Renal cortical epithelial cell (primary cell): ENCODE data around the gene SLAMF8. TPM values are rescaled to one million over a fixed set of nuclear protein-coding genes. Genes with fewer than 3 reads are reported as not detected.
A peak's percentile ranks its signal among the peaks of the same experiment; 100 is the strongest.

Source experiments
- DNase-seq: peaks from one replicate; pipeline ENCODE4 v3.0.0-alpha.2; 2011; ENCODE audit warnings: low read depth
- total RNA-seq: library from RNA; depleted of rRNA; stranded (reverse); fragments of >200 nt; gene quantifications from 2 replicates; pipeline ENCODE4 v1.2.3, GENCODE V29; 2014

SLAMF8 gene
- total RNA-seq = 0.30 and 2.6 TPM in 2 replicates

DNA sequence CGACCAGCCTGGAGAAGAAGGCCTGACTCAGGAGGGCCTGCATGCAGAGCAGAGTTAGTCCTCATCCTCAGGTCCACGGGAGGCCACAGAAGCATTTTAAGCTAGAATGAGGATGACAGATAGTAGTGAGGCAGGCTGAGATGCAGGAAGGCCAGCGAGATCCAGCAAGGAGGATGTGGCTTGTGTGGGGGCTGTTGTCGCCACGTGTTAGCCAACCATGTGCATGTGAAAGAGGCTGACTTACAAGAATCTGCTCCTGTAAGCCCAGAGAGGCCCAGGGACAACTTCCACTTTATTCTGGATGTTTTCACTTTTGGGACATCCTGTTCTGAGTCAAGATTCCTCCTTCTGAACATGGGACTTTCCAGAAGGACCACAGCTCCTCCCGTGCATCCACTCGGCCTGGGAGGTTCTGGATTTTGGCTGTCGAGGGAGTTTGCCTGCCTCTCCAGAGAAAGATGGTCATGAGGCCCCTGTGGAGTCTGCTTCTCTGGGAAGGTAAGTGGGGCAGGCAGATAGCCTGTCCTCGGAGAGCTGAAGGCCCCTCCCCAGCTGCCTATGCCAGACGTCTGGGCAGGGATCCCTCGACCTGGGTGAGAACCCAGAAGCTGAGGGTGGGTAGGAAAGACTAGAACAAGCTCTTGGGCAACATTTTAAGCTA lies at the start of gene SLAMF8:
TSS of gene SLAMF8 (plus strand) at position 433 of the 661 bp plus-strand sequence. CDS start at position 459, 26 bp downstream.
- no peak for DNase-seq

DNA sequence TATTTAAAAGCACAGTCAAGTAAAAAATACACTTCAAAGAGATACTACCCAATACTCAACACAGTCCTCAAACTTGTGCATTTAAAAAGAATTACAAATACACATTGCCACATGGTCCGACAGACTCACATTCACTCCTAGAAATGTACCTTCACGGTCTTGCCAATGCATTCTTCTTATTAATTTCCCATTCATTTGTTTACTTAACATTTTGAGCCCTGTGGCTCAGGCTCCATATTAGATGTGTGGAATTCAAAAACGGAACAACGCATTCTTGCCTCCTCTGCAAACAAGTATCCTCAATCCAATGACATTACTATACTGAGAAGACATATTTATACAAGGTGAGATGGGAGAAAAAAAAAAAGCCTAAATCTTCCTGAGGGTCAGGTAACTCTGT lies 48.4 kb upstream of the SLAMF8 start:
- no peak for DNase-seq

DNA sequence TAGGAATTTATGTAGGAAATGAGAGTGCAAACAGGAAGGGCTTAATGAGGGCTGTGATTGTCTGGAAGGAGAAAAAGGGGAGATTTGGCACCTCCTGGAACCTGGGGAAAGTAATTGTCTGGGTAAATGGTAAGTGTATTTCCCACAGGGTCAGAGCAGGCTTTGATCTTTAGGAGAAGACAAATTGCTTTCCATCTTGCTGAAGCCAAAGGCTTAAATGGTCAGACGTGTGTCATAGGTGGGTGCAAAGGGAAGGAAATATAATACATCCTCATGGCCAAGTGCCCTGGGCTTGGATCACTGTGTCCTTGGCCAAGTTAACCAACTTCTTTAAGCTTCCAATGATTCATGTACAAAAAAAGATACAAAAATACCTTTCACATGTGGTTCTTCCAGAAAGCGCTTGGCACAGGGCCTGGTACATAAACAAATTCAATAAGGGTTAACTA lies 47.2 kb upstream of the SLAMF8 start:
- DNase-seq = peak; percentile 45

DNA sequence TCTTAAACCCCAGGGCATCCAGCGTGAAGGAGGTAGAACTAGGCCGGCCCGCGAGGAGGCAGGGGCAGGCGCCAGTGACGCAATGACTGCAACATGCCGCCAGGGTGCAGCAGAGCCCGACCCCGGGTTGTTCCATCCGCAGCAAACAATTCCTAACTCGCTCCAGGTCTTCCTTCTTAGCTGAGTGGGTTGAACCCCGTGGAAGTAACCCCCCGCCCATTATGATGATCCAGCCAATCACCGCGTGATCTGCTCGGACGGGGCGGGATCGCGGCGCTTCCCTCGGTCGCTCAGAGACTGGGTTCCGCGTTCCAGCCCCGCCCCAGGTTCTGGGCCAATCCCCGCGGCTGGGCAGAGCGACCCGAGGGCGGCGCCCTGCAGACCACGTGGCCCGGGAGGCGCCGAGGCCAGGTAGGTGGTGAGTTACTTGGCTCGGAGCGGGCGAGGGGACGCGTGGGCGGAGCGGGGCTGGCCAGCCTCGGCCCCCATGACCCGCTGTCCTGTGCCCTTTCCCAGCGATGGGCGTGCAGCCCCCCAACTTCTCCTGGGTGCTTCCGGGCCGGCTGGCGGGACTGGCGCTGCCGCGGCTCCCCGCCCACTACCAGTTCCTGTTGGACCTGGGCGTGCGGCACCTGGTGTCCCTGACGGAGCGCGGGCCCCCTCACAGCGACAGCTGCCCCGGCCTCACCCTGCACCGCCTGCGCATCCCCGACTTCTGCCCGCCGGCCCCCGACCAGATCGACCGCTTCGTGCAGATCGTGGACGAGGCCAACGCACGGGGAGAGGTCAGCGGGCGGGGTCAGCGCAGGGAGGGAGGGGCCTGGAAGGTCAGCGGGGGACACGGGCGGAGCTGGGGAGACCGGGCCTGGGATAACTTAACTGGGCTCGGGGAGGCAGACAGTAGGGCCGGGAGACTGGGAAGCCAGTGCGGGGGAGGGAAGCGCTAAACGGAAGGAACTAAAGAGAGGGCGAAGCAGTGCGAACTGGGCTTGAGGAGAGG lies 45.8 kb upstream of the SLAMF8 start, which contains the start of gene DUSP23:
TSS of gene DUSP23 (plus strand) at position 380 of the 1,000 bp plus-strand sequence. CDS start at position 519, 139 bp downstream.
- peak; percentile 96 for DNase-seq

DNA sequence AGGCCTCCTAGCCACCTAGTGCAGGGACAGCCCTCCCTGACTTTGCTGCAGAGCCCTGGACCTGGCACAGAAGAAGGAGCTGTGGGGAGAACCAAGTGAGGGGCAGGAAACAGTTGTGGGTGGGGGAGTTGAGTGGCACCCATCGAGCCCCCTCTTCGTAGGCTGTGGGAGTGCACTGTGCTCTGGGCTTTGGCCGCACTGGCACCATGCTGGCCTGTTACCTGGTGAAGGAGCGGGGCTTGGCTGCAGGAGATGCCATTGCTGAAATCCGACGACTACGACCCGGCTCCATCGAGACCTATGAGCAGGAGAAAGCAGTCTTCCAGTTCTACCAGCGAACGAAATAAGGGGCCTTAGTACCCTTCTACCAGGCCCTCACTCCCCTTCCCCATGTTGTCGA lies 44.7 kb upstream of the SLAMF8 start:
- DNase-seq = no peak

DNA sequence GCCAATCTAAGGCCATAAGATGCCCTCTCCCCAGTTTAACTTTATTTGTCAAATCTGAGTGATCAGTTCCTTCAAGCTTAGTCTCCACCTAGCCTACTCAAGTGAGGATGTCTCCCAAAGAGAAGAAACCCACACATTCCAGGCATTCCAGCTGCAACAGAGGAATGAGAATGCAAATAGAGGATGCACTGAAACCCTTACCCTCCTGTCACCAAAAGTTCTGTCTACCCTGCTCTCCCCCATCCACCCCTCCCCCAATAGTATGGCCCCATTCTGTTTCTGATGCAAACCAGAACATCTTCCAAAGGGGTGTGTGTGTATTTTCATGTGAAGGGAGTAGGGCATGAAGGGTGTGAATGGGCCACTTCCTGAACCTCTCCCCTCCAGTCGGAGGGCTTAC lies 42.9 kb upstream of the SLAMF8 start:
- no peak for DNase-seq

DNA sequence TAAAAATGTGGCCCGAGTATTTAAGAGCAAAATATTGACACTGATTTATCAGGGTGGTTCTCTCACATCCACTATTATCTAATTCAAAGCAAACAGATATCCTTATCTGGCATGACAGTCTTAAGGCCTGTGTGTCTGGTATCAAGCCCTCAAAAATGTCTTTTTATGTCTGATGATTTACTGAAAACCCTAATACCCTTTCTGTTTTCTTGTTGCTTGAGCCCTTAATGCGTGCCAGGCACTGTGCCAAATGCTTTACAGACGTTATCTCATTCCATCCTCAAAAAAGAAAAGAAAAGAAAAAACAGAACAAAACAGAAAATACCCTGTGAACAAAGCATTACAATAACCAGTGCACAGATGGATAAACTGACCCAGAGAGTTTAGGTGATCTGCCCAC lies 40.2 kb upstream of the SLAMF8 start:
- DNase-seq = no peak

DNA sequence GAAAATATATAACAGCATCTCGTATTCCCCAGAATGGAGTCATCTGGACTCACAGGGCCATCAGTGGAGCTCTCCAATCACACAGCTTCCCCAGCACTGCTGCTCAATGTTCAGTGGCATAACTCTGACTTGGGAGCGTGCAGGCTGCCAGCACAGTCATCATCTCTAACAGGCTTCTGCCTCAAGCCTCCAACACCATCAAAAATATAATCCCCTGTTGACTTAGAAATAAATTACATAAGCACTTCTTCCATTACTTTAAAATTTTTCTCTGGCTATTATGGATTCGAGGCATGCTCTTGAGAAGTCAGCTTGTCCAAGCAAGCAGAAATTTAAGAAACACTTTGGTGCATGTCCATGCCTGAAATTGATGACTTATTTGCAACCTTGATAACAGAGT lies 39.7 kb upstream of the SLAMF8 start:
- no peak for DNase-seq

DNA sequence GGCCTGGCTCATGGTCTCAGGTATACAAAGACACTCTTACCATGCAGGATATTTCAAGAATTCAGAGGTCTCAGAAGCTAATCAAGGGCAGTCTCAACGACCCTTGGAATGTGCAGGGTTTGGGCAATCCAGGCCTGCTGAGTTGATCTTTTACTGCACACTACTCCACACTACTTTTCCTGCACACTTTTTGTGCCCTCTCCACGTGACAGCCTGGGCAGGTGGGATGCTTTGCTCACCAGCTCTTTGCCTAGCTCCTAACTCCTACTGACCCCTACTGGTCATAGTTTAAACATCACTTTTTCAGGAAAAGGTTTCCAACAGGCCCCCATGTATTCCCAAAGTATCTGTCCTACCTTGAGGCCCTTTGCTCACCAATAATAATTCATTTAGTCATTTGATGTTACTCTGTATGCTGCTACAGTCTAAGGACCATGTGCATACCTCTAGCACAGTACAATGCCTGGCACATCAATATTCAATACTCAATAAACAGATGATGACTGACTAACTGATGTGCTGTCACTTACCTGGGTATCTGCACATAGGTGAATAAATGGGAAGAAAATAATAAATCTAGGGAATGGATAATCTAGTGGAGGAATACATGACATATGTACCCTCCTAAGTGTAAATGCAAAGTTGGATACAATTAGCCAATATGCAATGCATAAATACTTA lies 36.3 kb upstream of the SLAMF8 start:
- DNase-seq = peak; percentile 34

DNA sequence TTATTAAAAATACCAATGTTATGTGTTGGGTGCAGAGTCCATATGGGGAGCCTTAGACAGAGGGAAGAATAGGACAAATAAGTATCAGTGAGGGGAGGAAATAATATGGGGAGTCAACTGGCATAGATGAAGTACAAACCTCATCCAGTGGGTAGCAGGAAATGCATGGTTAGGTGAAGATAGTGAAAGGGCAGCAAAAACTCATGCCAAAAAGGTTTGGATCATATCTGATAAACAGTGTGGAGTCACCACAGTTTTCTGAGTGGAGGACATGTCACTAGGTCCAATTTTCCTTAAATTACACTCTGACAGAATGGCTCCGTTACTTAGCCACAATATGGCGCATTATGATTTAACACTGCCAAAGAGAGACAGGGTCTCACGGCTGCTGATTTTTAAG lies 35.6 kb upstream of the SLAMF8 start:
- no peak for DNase-seq

DNA sequence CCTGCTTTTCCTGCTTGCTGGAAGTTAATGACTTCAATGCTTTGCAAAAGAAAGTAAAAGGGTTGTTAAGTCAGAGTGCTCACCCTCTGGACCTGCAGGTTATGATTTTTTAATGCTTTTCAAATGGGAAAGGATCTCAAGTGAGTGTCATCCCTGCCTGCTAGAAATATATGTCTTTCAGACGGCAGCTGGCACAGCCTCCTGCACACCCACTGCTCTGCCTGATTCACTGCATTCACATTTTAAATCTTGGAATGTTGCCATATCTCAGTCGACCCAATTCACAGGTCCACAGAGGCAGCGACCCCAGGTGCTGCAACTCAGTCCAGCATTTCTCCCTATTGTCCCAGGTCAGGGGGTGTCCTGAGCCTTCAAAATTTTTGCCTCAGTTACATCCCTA lies 35.2 kb upstream of the SLAMF8 start:
- DNase-seq = no peak

DNA sequence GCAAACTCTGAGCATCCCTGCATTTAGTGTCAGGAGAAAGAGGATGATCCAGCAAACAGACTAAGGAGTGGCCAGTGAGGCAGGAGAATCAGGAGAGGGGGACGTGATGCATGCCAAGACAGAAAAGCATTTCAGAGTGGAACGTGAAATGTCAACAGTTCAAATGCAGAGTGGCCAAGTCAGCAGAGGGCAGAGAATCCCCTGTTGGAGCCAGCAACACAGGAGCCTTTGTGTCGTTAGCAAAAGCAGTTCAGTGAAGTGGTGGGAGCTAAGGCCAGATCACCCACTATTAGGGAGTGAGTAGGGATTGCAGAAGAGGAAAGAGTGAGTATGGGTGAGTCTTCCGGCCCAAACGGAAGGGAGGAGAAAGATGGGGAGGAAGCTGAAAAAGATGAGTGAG lies 31.1 kb upstream of the SLAMF8 start:
- DNase-seq = no peak

DNA sequence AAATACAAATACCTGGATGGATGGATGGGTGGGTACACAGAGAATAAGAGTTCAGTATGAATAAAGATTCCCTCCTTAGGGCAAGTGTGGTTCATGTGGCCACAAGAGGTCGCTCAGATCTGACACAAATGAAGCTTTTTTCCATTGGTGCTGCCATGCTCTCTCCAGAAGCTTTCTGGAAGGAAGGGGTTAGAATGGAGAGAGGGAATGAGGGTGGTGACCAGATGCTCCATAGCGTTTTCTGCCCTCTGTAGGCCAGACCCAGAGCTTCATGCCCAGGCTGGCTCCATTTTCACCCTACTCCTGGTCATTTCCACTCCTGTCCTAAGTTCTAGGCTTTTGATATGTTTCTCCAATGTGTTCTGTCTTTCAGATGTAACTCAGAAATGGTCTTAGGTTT lies 27.8 kb upstream of the SLAMF8 start:
- DNase-seq = peak; percentile 77

DNA sequence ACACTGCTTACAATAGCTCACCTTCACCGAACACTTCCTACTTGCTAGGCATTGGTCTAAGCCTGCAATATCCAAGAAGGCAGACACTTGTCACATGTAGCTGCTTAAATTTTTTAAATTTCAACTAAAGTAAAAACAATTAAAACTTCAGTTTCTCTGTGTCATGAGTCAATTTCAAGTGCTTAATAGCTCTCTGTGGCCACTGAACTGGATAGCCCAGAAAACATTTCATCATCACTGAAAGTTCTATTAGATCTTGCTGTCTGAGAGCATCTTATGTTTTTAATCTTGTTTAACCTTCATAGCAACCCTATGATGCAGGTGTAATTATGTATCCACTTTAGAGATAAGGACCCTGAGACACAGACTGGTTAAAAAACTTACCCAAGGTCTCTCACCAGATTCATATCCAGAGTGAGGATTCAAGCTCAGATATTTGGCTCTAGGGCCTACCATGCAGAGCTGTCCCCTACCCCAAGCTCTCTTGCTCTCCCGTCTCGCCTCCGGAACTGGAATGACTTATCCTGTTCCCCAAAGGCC lies 27.2 kb upstream of the SLAMF8 start:
- DNase-seq = peak; percentile 80

DNA sequence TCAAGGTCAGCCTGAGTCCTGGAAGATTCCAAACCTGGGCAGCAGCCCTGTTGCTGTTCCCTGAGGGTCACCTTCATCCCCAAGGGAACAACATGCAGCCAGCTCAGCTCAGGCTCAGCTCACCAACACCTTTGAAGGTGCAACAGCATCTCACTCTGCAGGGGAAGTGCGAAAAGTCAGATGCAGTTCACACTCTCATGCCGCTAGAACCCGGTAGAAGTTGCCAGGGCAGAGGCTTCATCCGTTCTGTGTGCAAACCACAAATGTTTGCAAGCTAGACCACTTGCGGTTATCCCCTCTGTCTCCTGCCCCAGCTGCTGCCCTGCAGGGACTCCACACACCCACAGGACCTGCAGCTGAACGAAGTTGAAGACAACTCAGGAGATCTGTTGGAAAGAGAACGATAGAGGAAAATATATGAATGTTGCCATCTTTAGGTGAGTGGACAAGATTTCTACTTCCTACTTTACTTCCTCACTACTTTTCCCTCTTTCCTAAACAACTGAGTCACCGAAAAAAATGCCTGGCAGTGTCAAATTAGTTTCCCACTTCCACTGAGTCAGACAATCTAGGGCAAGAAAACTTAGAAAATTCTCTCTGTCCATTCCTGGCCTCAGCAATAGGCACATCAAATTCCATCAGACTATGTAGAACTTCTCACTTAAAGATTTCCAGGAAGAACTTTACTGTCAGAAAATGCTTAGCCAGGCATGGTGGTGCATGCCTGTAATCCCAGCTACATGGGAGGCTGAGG lies 26.3 kb upstream of the SLAMF8 start:
- no peak for DNase-seq

DNA sequence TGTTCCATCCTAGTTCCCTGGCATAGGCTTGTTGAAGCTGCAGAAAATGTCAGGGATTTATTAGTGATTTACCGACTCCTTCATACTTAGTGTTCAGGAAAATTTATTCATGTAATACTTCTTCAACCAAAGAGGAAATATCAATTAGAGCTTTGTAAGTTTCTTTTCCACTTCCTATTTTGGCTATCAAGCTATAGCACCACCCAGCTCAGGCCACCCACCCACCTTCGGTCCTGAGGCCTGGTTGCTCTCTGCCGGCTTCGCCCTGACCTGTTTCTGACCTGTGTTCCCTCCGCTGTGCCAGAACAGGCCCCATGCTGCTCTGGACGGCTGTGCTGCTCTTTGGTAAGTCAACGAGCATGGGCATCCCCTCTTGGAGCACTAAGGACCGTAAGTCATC lies 24.6 kb upstream of the SLAMF8 start, which contains the start of gene FCRL6:
TSS of gene FCRL6 (plus strand) at position 250 of the 400 bp plus-strand sequence. CDS start at position 315, 65 bp downstream.
- no peak for DNase-seq

DNA sequence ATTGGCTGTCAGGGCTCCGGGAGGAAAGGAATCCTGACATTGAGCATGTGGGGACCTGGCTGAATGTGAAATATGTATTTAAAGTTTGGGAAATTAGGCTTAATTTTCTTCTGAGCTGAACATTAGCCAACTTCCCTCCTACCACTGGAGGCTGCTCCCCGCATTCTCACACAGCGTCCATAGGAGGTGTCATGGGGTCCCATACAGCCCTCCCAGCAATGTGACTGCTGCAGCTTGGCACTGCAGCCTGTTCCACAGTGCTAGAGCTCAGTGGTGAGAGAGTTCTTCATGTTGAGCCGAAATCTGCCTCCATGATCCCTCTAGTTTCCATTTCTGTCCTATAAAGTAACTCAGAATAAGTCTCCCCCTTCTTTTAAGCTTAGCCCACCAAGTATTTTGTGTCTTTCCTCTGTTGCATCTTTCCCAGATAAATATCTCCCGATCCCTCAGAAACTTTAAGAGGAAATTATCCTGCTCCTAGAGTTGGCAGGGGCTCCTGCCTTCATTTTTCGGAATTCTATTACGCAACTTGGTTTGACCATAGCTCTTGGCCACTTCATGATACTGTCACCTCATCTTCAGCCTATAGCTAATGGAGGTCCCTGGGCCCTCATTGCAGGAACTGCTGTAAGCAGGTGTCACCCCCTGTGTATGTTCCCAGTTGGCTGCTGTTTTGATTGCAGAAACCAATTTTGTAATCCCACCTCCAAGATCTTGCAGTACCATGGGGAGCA lies 22.6 kb upstream of the SLAMF8 start:
- DNase-seq = no peak

DNA sequence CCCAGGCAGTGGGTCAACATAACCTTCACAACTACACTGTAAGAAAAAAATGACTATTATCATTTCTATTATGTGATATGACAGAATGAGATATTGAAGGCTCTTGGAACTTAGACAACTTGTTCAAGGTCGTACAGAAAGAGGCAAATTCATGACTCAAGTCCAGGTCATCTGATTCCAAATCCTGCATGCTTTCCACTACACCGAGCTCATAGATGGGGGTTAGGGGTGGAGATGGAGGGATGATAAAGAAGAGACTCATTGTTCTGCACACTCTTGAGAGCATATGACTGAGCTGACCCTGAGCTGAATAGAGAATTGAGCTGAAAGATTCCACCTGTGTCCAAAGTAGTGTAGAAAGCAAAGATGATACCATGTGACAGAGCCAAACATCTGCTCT lies 21.7 kb upstream of the SLAMF8 start:
- DNase-seq = no peak

DNA sequence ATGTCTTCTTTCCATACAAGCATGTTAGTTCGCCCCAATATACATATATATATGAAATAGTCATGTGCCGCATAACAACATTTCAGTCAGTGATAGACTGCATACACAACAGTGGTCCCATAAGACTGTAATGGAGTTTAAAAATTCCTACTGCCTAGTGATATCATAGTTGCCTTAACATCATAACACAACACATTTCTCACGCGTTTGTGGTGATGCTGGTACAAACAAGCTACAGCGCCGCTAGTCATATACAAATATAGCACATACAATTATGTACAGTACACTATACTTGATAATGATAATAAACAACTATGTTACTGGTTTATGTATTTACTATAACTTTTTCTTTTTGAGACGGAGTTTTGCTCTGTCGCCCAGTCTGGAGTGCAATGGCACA lies 10.7 kb upstream of the SLAMF8 start:
- DNase-seq = no peak
